KG1 (cell line): ENCODE data around the gene FOXM1.

Experiments
- DNase-seq: peaks from one replicate; lab custom pipeline; 2025; lab: John Stamatoyannopoulos, UW

The FOXM1 gene

GRCh38 chr12:2877047-2877952, at the start of gene FOXM1, which contains the start of gene RHNO1:
FOXM1 (minus strand) TSS chr12:2877174; CDS start chr12:2874478, 2,696 bp downstream.
RHNO1 (plus strand) TSS chr12:2877223; CDS start chr12:2885367, 8,144 bp downstream.
- DNase-seq: peak; percentile 85

GRCh38 chr12:2925322-2925995, 48.5 kb upstream of the FOXM1 start:
- DNase-seq: no peak

- DNase-seq: no peak
Measured at GRCh38 chr12:2924019-2924418, 47.0 kb upstream of the FOXM1 start.

GRCh38 chr12:2923057-2923456, 46.1 kb upstream of the FOXM1 start:
- no peak for DNase-seq

GRCh38 chr12:2922329-2922728, 45.4 kb upstream of the FOXM1 start:
- DNase-seq: no peak

GRCh38 chr12:2919249-2919648, 42.3 kb upstream of the FOXM1 start:
- DNase-seq: no peak

- no peak for DNase-seq
Measured at GRCh38 chr12:2912216-2912575, 35.2 kb upstream of the FOXM1 start.

GRCh38 chr12:2904260-2904659, 27.3 kb upstream of the FOXM1 start:
- DNase-seq: no peak

- no peak for DNase-seq
Measured at GRCh38 chr12:2902272-2902880, 25.4 kb upstream of the FOXM1 start.

- DNase-seq: no peak
Measured at GRCh38 chr12:2900642-2901041, 23.7 kb upstream of the FOXM1 start.

- DNase-seq: no peak
Measured at GRCh38 chr12:2897418-2897817, 20.4 kb upstream of the FOXM1 start.

- no peak for DNase-seq
Measured at GRCh38 chr12:2895511-2895910, 18.5 kb upstream of the FOXM1 start.

GRCh38 chr12:2895051-2895451, 18.1 kb upstream of the FOXM1 start:
- DNase-seq: no peak

GRCh38 chr12:2893007-2893406, 16.0 kb upstream of the FOXM1 start:
- no peak for DNase-seq

- no peak for DNase-seq
Measured at GRCh38 chr12:2892246-2892645, 15.3 kb upstream of the FOXM1 start.

GRCh38 chr12:2891240-2892053, 14.5 kb upstream of the FOXM1 start:
- no peak for DNase-seq

GRCh38 chr12:2890388-2891239, 13.6 kb upstream of the FOXM1 start, which contains the start of gene TULP3:
TULP3 (plus strand) TSS chr12:2890891; CDS start chr12:2890948, 57 bp downstream.
- DNase-seq: peak; percentile 86

- DNase-seq: no peak
Measured at GRCh38 chr12:2890001-2890387, 13.0 kb upstream of the FOXM1 start.

GRCh38 chr12:2886768-2887450, 9.9 kb upstream of the FOXM1 start:
- DNase-seq: no peak

GRCh38 chr12:2884810-2885209, 7.8 kb upstream of the FOXM1 start:
- DNase-seq: no peak
